Measurements from ENCODE around the gene GRIK4. TPM values are rescaled to one million over a fixed set of nuclear protein-coding genes. Genes with fewer than 3 reads are reported as not detected.

GRIK4 gene
- total RNA-seq, 1 experiment from 2014 or later, result not detected

GRCh38 chr11:120793806-120794479 is 282.4 kb downstream of the GRIK4 start:
- ATAC-seq (no peak), DNase-seq (no peak)
- no peaks in the 10 kb centered on the region for H3K9me2 ChIP-seq (replicated peaks; ENCODE audit: low read length)
- no peaks in the 10 kb centered on the region for H3K9me3 ChIP-seq (ENCODE audit: low read length)
- H3K27ac ChIP-seq (ENCODE audit: low read length), result no peak overlapping the region
- TF ChIP-seq, protein P1, sequence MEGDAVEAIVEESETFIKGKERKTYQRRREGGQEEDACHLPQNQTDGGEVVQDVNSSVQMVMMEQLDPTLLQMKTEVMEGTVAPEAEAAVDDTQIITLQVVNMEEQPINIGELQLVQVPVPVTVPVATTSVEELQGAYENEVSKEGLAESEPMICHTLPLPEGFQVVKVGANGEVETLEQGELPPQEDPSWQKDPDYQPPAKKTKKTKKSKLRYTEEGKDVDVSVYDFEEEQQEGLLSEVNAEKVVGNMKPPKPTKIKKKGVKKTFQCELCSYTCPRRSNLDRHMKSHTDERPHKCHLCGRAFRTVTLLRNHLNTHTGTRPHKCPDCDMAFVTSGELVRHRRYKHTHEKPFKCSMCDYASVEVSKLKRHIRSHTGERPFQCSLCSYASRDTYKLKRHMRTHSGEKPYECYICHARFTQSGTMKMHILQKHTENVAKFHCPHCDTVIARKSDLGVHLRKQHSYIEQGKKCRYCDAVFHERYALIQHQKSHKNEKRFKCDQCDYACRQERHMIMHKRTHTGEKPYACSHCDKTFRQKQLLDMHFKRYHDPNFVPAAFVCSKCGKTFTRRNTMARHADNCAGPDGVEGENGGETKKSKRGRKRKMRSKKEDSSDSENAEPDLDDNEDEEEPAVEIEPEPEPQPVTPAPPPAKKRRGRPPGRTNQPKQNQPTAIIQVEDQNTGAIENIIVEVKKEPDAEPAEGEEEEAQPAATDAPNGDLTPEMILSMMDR (conservative IDR thresholded peaks at IDR 0.05; ENCODE audit: low read depth, low read length), result no peak
- TF ChIP-seq EZH2phosphoT487 (IDR thresholded peaks at IDR 0.05; ENCODE audit: borderline replicate concordance, low read length) (no peak), EZH2 (IDR thresholded peaks at IDR 0.05; ENCODE audit: low read length, unreplicated experiment) (no peak)
- BruUV-seq (replicated peaks), result no TSS peak
- POLR2A ChIA-PET (ENCODE audit: unreplicated experiment), result no interaction called here
- H3K4me1 ChIP-seq (ENCODE audit: insufficient read depth, low read length), result no peaks in the 10 kb centered on the region
- no peaks in the 10 kb centered on the region for H3F3A ChIP-seq (ENCODE audit: low read length, unreplicated experiment)
- H3K79me2 ChIP-seq (ENCODE audit: low read length), result no peaks in the 10 kb centered on the region
- no peak overlapping the region for H3K4me2 ChIP-seq (ENCODE audit: low read length)
- H2AFZ ChIP-seq (ENCODE audit: low read length), result no peak overlapping the region
- CTCF ChIA-PET, result no interaction called here
- H3K36me3 ChIP-seq (ENCODE audit: low read depth, low read length), result no peaks in the 10 kb centered on the region
- H3K9ac ChIP-seq (ENCODE audit: low read length), result no peak overlapping the region
- no peak overlapping the region for H3K4me3 ChIP-seq (ENCODE audit: low read length)
- peaks cover 88% of the 10 kb centered on the region for H3K27me3 ChIP-seq (ENCODE audit: low read length)
- intact Hi-C loops (cut with micrococcal nuclease), result no loop called here
- H4K20me1 ChIP-seq (ENCODE audit: low read length), result no peaks in the 10 kb centered on the region

GRCh38 chr11:120794748-120795147 is 283.2 kb downstream of the GRIK4 start:
- H3K4me1 ChIP-seq (ENCODE audit: insufficient read depth, low read length), result no peaks in the 10 kb centered on the region
- no peaks in the 10 kb centered on the region for H3K36me3 ChIP-seq (ENCODE audit: low read depth, low read length)
- H3K9ac ChIP-seq (ENCODE audit: low read length), result no peak overlapping the region
- CTCF ChIA-PET, result no interaction called here
- no TSS peak for BruUV-seq (replicated peaks)
- H4K20me1 ChIP-seq (ENCODE audit: low read length), result no peaks in the 10 kb centered on the region
- no peak overlapping the region for H2AFZ ChIP-seq (ENCODE audit: low read length)
- no peak for TF ChIP-seq EZH2phosphoT487 (IDR thresholded peaks at IDR 0.05; ENCODE audit: borderline replicate concordance, low read length)
- TF ChIP-seq, protein P1 (conservative IDR thresholded peaks at IDR 0.05; ENCODE audit: low read depth, low read length), result no peak
- no peak for TF ChIP-seq EZH2 (IDR thresholded peaks at IDR 0.05; ENCODE audit: low read length, unreplicated experiment)
- no peaks in the 10 kb centered on the region for H3K9me3 ChIP-seq (ENCODE audit: low read length)
- H3K4me2 ChIP-seq (ENCODE audit: low read length), result no peak overlapping the region
- peaks cover 81% of the 10 kb centered on the region for H3K27me3 ChIP-seq (ENCODE audit: low read length)
- H3K27ac ChIP-seq (ENCODE audit: low read length), result no peak overlapping the region
- POLR2A ChIA-PET (ENCODE audit: unreplicated experiment), result no interaction called here
- intact Hi-C loops (cut with micrococcal nuclease), result no loop called here
- no peak for DNase-seq
- no peak for ATAC-seq
- no peaks in the 10 kb centered on the region for H3K79me2 ChIP-seq (ENCODE audit: low read length)
- no peak overlapping the region for H3K4me3 ChIP-seq (ENCODE audit: low read length)
- H3F3A ChIP-seq (ENCODE audit: low read length, unreplicated experiment), result no peaks in the 10 kb centered on the region
- no peaks in the 10 kb centered on the region for H3K9me2 ChIP-seq (replicated peaks; ENCODE audit: low read length)

GRCh38 chr11:120795185-120795584 is 283.6 kb downstream of the GRIK4 start:
- CTCF ChIA-PET, result no interaction called here
- intact Hi-C loops (cut with micrococcal nuclease), result no loop called here
- Histone ChIP-seq H3K36me3 (ENCODE audit: low read depth, low read length) (no peaks in the 10 kb centered on the region), H3K4me2 (ENCODE audit: low read length) (no peak overlapping the region), H3K4me3 (ENCODE audit: low read length) (no peak overlapping the region), H3K9me3 (ENCODE audit: low read length) (no peaks in the 10 kb centered on the region), H3K27ac (ENCODE audit: low read length) (no peak overlapping the region), H3F3A (ENCODE audit: low read length, unreplicated experiment) (no peaks in the 10 kb centered on the region), H3K9ac (ENCODE audit: low read length) (no peak overlapping the region), H3K79me2 (ENCODE audit: low read length) (no peaks in the 10 kb centered on the region), H3K9me2 (replicated peaks; ENCODE audit: low read length) (no peaks in the 10 kb centered on the region), H3K27me3 (ENCODE audit: low read length) (peaks cover 76% of the 10 kb centered on the region), H2AFZ (ENCODE audit: low read length) (no peak overlapping the region), H3K4me1 (ENCODE audit: insufficient read depth, low read length) (no peaks in the 10 kb centered on the region), H4K20me1 (ENCODE audit: low read length) (no peaks in the 10 kb centered on the region)
- DNase-seq (no peak), ATAC-seq (no peak)
- POLR2A ChIA-PET (ENCODE audit: unreplicated experiment), result no interaction called here
- TF ChIP-seq EZH2phosphoT487 (IDR thresholded peaks at IDR 0.05; ENCODE audit: borderline replicate concordance, low read length) (no peak), EZH2 (IDR thresholded peaks at IDR 0.05; ENCODE audit: low read length, unreplicated experiment) (no peak)
- TF ChIP-seq, protein P1 (conservative IDR thresholded peaks at IDR 0.05; ENCODE audit: low read depth, low read length), result no peak
- BruUV-seq (replicated peaks), result no TSS peak

All from PC-3 (cell line).